Measurements from ENCODE around the gene PBX2. TPM values are rescaled to one million over a fixed set of nuclear protein-coding genes. Genes with fewer than 3 reads are reported as not detected.
"Not testable (repeated sequence)": the region's sequence is repeated elsewhere in the genome, so short reads cannot be mapped to it uniquely, and the experiment has no call there.

The PBX2 gene
- total and polyA plus RNA-seq, 12 donors = 25.6 to 55.4 (median 44.1) TPM

- H3K27me3 ChIP-seq = peaks cover 0 to 48% (median 8%) of the 10 kb centered on the region in 7 donors
- intact Hi-C loops (cut with DNase I) = no loop called here
- ATAC-seq (no peak), DNase-seq (no peak)
- peaks cover 0 to 14% (median 0%) of the 10 kb centered on the region in 9 donors for H3K4me1 ChIP-seq
- no peak overlapping the region for H3K4me3 ChIP-seq
- H3K36me3 ChIP-seq = peaks cover 0 to 9% (median 0%) of the 10 kb centered on the region in 9 donors
- TF ChIP-seq CTCF (IDR thresholded peaks at IDR 0.05) = no peak
- no peaks in the 10 kb centered on the region for H3K9me3 ChIP-seq
- no peak overlapping the region for H3K27ac ChIP-seq
- 64 to 77% methylated on average over 1 of the region's 1 CpG for WGBS, 2 donors
Measured at GRCh38 chr6:32146287-32146686, 43.7 kb downstream of the PBX2 start.

GRCh38 chr6:32144238-32144637, 45.8 kb downstream of the PBX2 start:
- DNase-seq; ATAC-seq; H3K4me3 ChIP-seq; intact Hi-C loops (cut with DNase I); H3K36me3 ChIP-seq; H3K27ac ChIP-seq; H3K9me3 ChIP-seq: not testable (repeated sequence)
- WGBS, 2 donors = 82 to 83% methylated on average over 7 of the region's 7 CpGs
- peaks cover 0 to 11% (median 0%) of the 10 kb centered on the region in 9 donors for H3K4me1 ChIP-seq
- peaks cover 0 to 28% (median 5%) of the 10 kb centered on the region in 7 donors for H3K27me3 ChIP-seq

GRCh38 chr6:32140420-32141046, 49.5 kb downstream of the PBX2 start:
- no peak overlapping the region for H3K4me3 ChIP-seq
- no peak for TF ChIP-seq CTCF (IDR thresholded peaks at IDR 0.05)
- H3K27me3 ChIP-seq = no peaks in the 10 kb centered on the region
- H3K9me3 ChIP-seq = no peaks in the 10 kb centered on the region
- no peaks in the 10 kb centered on the region for H3K36me3 ChIP-seq
- DNase-seq = no peak
- 47% methylated on average over 5 of the region's 5 CpGs for WGBS, 2 donors
- no peak for ATAC-seq
- no peaks in the 10 kb centered on the region for H3K4me1 ChIP-seq
- H3K27ac ChIP-seq = no peak overlapping the region
- intact Hi-C loops (cut with DNase I) = no loop called here

GRCh38 chr6:32139590-32139989, 50.4 kb downstream of the PBX2 start:
- 55 to 67% methylated on average over 5 of the region's 5 CpGs for WGBS, 2 donors
- Histone ChIP-seq H3K9me3 (no peaks in the 10 kb centered on the region), H3K4me3 (no peak overlapping the region), H3K27me3 (no peaks in the 10 kb centered on the region), H3K4me1 (no peaks in the 10 kb centered on the region), H3K36me3 (no peaks in the 10 kb centered on the region), H3K27ac (no peak overlapping the region)
- no peak for DNase-seq
- no peak for ATAC-seq
- intact Hi-C loops (cut with DNase I) = no loop called here
- TF ChIP-seq CTCF (IDR thresholded peaks at IDR 0.05) = no peak

GRCh38 chr6:32137454-32137853, 52.5 kb downstream of the PBX2 start:
- ATAC-seq (no peak), DNase-seq (no peak)
- no peak overlapping the region for H3K4me3 ChIP-seq
- H3K4me1 ChIP-seq = no peaks in the 10 kb centered on the region
- TF ChIP-seq CTCF (IDR thresholded peaks at IDR 0.05) = no peak
- peaks cover 0 to 7% (median 0%) of the 10 kb centered on the region in 7 donors for H3K27me3 ChIP-seq
- H3K36me3 ChIP-seq = no peaks in the 10 kb centered on the region
- no peak overlapping the region for H3K27ac ChIP-seq
- no peaks in the 10 kb centered on the region for H3K9me3 ChIP-seq
- intact Hi-C loops (cut with DNase I) = no loop called here

Measured in heart right ventricle (tissue), 16 donors.